Measurements from ENCODE around the gene HK3. TPM values are rescaled to one million over a fixed set of nuclear protein-coding genes. Genes with fewer than 3 reads are reported as not detected.

HK3 gene
- total and polyA plus RNA-seq, 9 of the 15 experiments (the other 6 are each of a cell fraction or from before 2014, with no cell fraction given): 0.16 TPM; not detected in 8

- TF ChIP-seq ATF2 (CRISPR knock-in tag; IDR thresholded peaks at IDR 0.05) (no peak), RUNX1 (IDR thresholded peaks at IDR 0.05; ENCODE audit: low read depth) (no peak), NEUROD1 (IDR thresholded peaks at IDR 0.05; ENCODE audit: borderline replicate concordance, low read depth, low read length, partially characterized antibody) (no peak), NFRKB (IDR thresholded peaks at IDR 0.05; ENCODE audit: low read depth) (no peak), KDM1A (IDR thresholded peaks at IDR 0.05) (no peak), TFAP4 (CRISPR knock-in tag; IDR thresholded peaks at IDR 0.05; ENCODE audit: borderline replicate concordance) (peak; percentile 98), HMGN3 (IDR thresholded peaks at IDR 0.05; ENCODE audit: borderline replicate concordance, extremely low read depth, insufficient read length, low read depth, low read length) (peak; percentile 41), PML (IDR thresholded peaks at IDR 0.05; ENCODE audit: low read length) (no peak), CBX3 (IDR thresholded peaks at IDR 0.05; ENCODE audit: borderline replicate concordance in 1 of 2, low read length in 2 of 2) (no peak), MGA (IDR thresholded peaks at IDR 0.05) (no peak), ZNF507 (tag; conservative IDR thresholded peaks at IDR 0.05) (no peak), ZNF23 (CRISPR knock-in tag; IDR thresholded peaks at IDR 0.05) (no peak), ZBTB2 (IDR thresholded peaks at IDR 0.05) (no peak)
Measured at GRCh38 chr5:176870110-176870591, 29.0 kb downstream of the HK3 start (continued).

Measured in K562 (cell line).